Measurements from ENCODE around the gene ZNF613.

- TF ChIP-seq POLR2A (IDR thresholded peaks at IDR 0.05) (no peak), CTCF (IDR thresholded peaks at IDR 0.05) (no peak)
Observed at GRCh38 chr19:51978882-51979281, 51.6 kb downstream of the ZNF613 start.
